Stimulated activated CD4-positive, alpha-beta T cell treated with anti-CD3 and anti-CD28 coated beads, Interleukin-12 subunit alpha, Interleukin-12 subunit beta, amount 100 ng/mL, for 4 hours (primary cell): ENCODE data around the gene WASF1.
"Not testable (repeated sequence)": the region's sequence is repeated elsewhere in the genome, so short reads cannot be mapped to it uniquely, and the experiment has no call there.

Experiments
- DNase-seq: peaks from one replicate; pipeline ENCODE4 v3.0.0-alpha.2; 2020

WASF1 gene

GRCh38 chr6:110083875-110084585 is 95.4 kb downstream of the WASF1 start:
- DNase-seq: no peak

- DNase-seq: no peak
These were observed 104.1 kb downstream of the WASF1 start for GRCh38 chr6:110075406-110075805.

GRCh38 chr6:110073474-110073873 is 106.0 kb downstream of the WASF1 start:
- DNase-seq: not testable (repeated sequence)

- no peak for DNase-seq
These were observed 110.9 kb downstream of the WASF1 start for GRCh38 chr6:110068592-110068967.

- DNase-seq: no peak
These were observed 111.5 kb downstream of the WASF1 start for GRCh38 chr6:110067837-110068591.

- no peak for DNase-seq
These were observed 114.5 kb downstream of the WASF1 start for GRCh38 chr6:110064744-110065524.

- no peak for DNase-seq
These were observed 115.7 kb downstream of the WASF1 start for GRCh38 chr6:110063594-110064263.

- DNase-seq: no peak
These were observed 124.1 kb downstream of the WASF1 start for GRCh38 chr6:110055387-110055735.

GRCh38 chr6:110054664-110055386 is 124.6 kb downstream of the WASF1 start:
- DNase-seq: no peak

- no peak for DNase-seq
These were observed 125.9 kb downstream of the WASF1 start for GRCh38 chr6:110053395-110054240.

GRCh38 chr6:110050440-110050813 is 129.0 kb downstream of the WASF1 start:
- DNase-seq: no peak
